Activated T-helper 17 cell treated with anti-CD3 and anti-CD28 coated beads, Interleukin-2, amount 50 U/mL, for 72 hours (primary cell): Measurements from ENCODE around the gene KCNQ2. TPM values are rescaled to one million over a fixed set of nuclear protein-coding genes. Genes with fewer than 3 reads are reported as not detected.

Experiments
- ATAC-seq: fragments of 150-1000 bp; cut with Tn5 transposase; replicated peaks from 2 replicates; pipeline ENCODE4 v1.10.0; 2021; ENCODE audit warnings: mild to moderate bottlenecking, moderate library complexity
- H3K27ac Mint-ChIP-seq: one replicate; pipeline ENCODE4 v1.8.0; 2022; ENCODE audit warnings: mixed read lengths
- H3K27me3 Mint-ChIP-seq: one replicate; pipeline ENCODE4 v1.8.0; 2022; ENCODE audit warnings: mixed read lengths
- H3K36me3 Mint-ChIP-seq: one replicate; pipeline ENCODE4 v1.8.0; 2022; ENCODE audit warnings: low read depth, mild to moderate bottlenecking, mixed read lengths
- H3K4me1 Mint-ChIP-seq: one replicate; pipeline ENCODE4 v1.8.0; 2022; ENCODE audit warnings: mixed read lengths
- H3K4me3 Mint-ChIP-seq: one replicate; pipeline ENCODE4 v1.8.0; 2022; ENCODE audit warnings: mild to moderate bottlenecking, mixed read lengths
- H3K9me3 Mint-ChIP-seq: one replicate; pipeline ENCODE4 v1.8.0; 2022; ENCODE audit warnings: mixed read lengths
- total RNA-seq, 2 donors: library from RNA; stranded (reverse); gene quantifications; one replicate each; pipeline ENCODE4 v1.2.3, GENCODE V29; 2022

The KCNQ2 gene
- total RNA-seq, 2 donors from 2014 or later = 0.66 TPM; not detected in 1

- no peaks in the 10 kb centered on the region for H3K4me1 Mint-ChIP-seq
- peaks cover 7% of the 10 kb centered on the region for H3K27me3 Mint-ChIP-seq
- no peak overlapping the region for H3K27ac Mint-ChIP-seq
- H3K9me3 Mint-ChIP-seq = no peaks in the 10 kb centered on the region
- H3K36me3 Mint-ChIP-seq = no peaks in the 10 kb centered on the region
- H3K4me3 Mint-ChIP-seq = no peak overlapping the region
- no peak for ATAC-seq
Observed at GRCh38 chr20:63413323-63413722, 59.1 kb downstream of the KCNQ2 start.

- H3K9me3 Mint-ChIP-seq = no peaks in the 10 kb centered on the region
- no peak for ATAC-seq
- H3K36me3 Mint-ChIP-seq = no peaks in the 10 kb centered on the region
- peaks cover 7% of the 10 kb centered on the region for H3K27me3 Mint-ChIP-seq
- no peaks in the 10 kb centered on the region for H3K4me1 Mint-ChIP-seq
- no peak overlapping the region for H3K27ac Mint-ChIP-seq
- H3K4me3 Mint-ChIP-seq = no peak overlapping the region
Observed at GRCh38 chr20:63412889-63413288, 59.6 kb downstream of the KCNQ2 start.

GRCh38 chr20:63411898-63412631 lies 60.4 kb downstream of the KCNQ2 start:
- H3K27me3 Mint-ChIP-seq = peaks cover 7% of the 10 kb centered on the region

DNA sequence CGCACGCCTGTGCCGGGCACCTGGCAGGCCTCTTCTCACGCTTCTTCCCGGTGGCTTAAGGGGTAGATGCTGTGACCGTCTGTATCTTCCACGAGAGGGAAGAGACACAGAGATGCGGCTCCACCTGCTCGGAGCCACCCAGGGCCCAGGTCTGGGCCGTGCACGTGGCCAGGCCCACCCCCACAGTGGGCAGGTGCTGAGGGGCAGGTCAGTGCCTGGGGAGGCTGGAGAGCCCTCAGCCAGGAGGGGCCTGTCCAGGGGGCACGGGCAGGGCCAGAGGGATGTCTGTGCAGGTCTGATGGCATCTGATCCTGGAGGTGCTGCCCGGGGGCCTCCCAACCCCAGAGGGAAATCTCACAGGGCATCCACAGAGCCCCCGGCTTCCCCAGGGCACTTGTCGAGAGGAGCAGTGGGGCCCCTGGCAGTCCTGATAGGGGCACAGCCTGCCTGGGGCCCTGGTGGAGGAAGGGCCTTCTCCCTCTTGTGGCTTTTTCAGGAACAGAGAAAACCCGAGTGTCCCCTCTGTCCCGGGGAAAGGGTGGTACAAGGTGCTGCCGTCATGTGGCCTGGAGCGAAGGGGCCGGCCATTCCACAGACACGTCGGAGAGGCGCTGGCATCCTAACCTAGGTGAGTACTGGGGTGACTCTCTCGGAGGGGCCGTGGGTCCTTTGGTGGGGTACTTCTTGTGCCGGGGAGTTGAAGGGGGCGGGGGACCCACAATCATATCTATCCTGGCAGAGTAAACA lies 61.1 kb downstream of the KCNQ2 start:
- H3K4me3 Mint-ChIP-seq = no peak overlapping the region
- H3K4me1 Mint-ChIP-seq = no peaks in the 10 kb centered on the region
- H3K36me3 Mint-ChIP-seq = no peaks in the 10 kb centered on the region
- H3K9me3 Mint-ChIP-seq = no peaks in the 10 kb centered on the region
- H3K27me3 Mint-ChIP-seq = peaks cover 7% of the 10 kb centered on the region
- no peak for ATAC-seq
- H3K27ac Mint-ChIP-seq = no peak overlapping the region

More at GRCh38 chr20:63411898-63412631, 60.4 kb downstream of the KCNQ2 start:
- Mint-ChIP-seq H3K36me3 (no peaks in the 10 kb centered on the region), H3K9me3 (no peaks in the 10 kb centered on the region), H3K27ac (no peak overlapping the region), H3K4me3 (no peak overlapping the region), H3K4me1 (no peaks in the 10 kb centered on the region)
- no peak for ATAC-seq

- Mint-ChIP-seq H3K27me3 (peaks cover 7% of the 10 kb centered on the region), H3K27ac (no peak overlapping the region), H3K4me3 (no peak overlapping the region), H3K36me3 (no peaks in the 10 kb centered on the region), H3K9me3 (no peaks in the 10 kb centered on the region), H3K4me1 (no peaks in the 10 kb centered on the region)
- ATAC-seq = no peak
Observed at GRCh38 chr20:63409834-63410435, 62.5 kb downstream of the KCNQ2 start.

DNA sequence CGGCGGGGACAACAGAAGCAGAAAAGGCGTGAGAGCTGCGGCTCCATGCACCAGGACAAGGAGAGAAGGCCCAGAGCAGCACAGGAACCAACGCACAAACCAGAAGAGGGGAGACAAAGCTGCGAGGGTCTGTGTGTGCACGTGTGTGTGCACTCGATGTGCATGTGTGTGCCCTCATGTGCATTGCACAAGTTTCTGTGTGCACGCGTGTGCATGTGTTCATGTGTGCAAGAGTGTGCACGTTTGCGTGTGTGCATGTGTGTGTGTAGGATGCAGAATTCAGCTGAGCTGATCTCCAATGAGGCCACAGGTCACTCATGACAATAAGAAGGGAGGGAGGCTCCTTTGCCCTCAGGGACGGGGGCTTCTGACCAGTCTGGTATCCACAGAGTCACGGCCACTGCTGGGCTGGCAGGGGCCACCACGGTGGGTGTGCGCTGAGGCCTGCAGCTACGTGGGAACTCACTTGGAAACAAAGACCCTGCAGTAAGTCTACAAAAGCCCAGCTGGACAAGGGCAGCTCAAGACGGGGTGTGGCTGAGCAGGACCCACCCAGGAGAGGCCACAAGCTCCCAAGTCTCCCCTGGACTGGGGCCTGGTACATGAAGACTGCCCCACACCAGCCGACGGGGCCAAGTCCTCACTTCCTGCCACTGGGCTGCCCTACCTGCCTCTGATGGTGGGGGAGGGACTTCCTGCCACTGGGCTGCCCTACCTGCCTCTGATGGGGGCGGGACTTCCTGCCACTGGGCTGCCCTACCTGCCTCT lies 63.2 kb downstream of the KCNQ2 start:
- H3K27me3 Mint-ChIP-seq = peaks cover 7% of the 10 kb centered on the region
- H3K9me3 Mint-ChIP-seq = no peaks in the 10 kb centered on the region
- no peak for ATAC-seq
- H3K4me3 Mint-ChIP-seq = no peak overlapping the region
- no peak overlapping the region for H3K27ac Mint-ChIP-seq
- no peaks in the 10 kb centered on the region for H3K4me1 Mint-ChIP-seq
- H3K36me3 Mint-ChIP-seq = no peaks in the 10 kb centered on the region

GRCh38 chr20:63408684-63409046 lies 63.8 kb downstream of the KCNQ2 start:
- no peaks in the 10 kb centered on the region for H3K9me3 Mint-ChIP-seq
- H3K4me1 Mint-ChIP-seq = no peaks in the 10 kb centered on the region
- no peaks in the 10 kb centered on the region for H3K36me3 Mint-ChIP-seq
- peaks cover 7% of the 10 kb centered on the region for H3K27me3 Mint-ChIP-seq
- no peak overlapping the region for H3K4me3 Mint-ChIP-seq
- ATAC-seq = no peak
- H3K27ac Mint-ChIP-seq = no peak overlapping the region

- H3K27me3 Mint-ChIP-seq = peaks cover 7% of the 10 kb centered on the region
- no peak for ATAC-seq
- H3K36me3 Mint-ChIP-seq = no peaks in the 10 kb centered on the region
- no peak overlapping the region for H3K27ac Mint-ChIP-seq
- no peaks in the 10 kb centered on the region for H3K9me3 Mint-ChIP-seq
- no peak overlapping the region for H3K4me3 Mint-ChIP-seq
- H3K4me1 Mint-ChIP-seq = no peaks in the 10 kb centered on the region
Observed at GRCh38 chr20:63407928-63408683, 64.3 kb downstream of the KCNQ2 start.

GRCh38 chr20:63406617-63407245 lies 65.7 kb downstream of the KCNQ2 start:
- no peak for ATAC-seq
- H3K36me3 Mint-ChIP-seq = no peaks in the 10 kb centered on the region
- no peak overlapping the region for H3K27ac Mint-ChIP-seq
- H3K27me3 Mint-ChIP-seq = no peaks in the 10 kb centered on the region
- H3K4me1 Mint-ChIP-seq = no peaks in the 10 kb centered on the region
- H3K9me3 Mint-ChIP-seq = no peaks in the 10 kb centered on the region
- H3K4me3 Mint-ChIP-seq = no peak overlapping the region

GRCh38 chr20:63406011-63406410 lies 66.4 kb downstream of the KCNQ2 start:
- no peak for ATAC-seq
- H3K27ac Mint-ChIP-seq = no peak overlapping the region
- H3K4me1 Mint-ChIP-seq = no peaks in the 10 kb centered on the region
- no peaks in the 10 kb centered on the region for H3K27me3 Mint-ChIP-seq
- H3K36me3 Mint-ChIP-seq = no peaks in the 10 kb centered on the region
- no peaks in the 10 kb centered on the region for H3K9me3 Mint-ChIP-seq
- H3K4me3 Mint-ChIP-seq = no peak overlapping the region

- no peaks in the 10 kb centered on the region for H3K4me1 Mint-ChIP-seq
- ATAC-seq = no peak
- H3K4me3 Mint-ChIP-seq = no peak overlapping the region
- no peaks in the 10 kb centered on the region for H3K9me3 Mint-ChIP-seq
- H3K27me3 Mint-ChIP-seq = no peaks in the 10 kb centered on the region
- no peaks in the 10 kb centered on the region for H3K36me3 Mint-ChIP-seq
- no peak overlapping the region for H3K27ac Mint-ChIP-seq
Observed at GRCh38 chr20:63405102-63405730, 67.2 kb downstream of the KCNQ2 start.

- no peaks in the 10 kb centered on the region for H3K4me1 Mint-ChIP-seq
- no peaks in the 10 kb centered on the region for H3K9me3 Mint-ChIP-seq
- no peaks in the 10 kb centered on the region for H3K27me3 Mint-ChIP-seq
- no peaks in the 10 kb centered on the region for H3K36me3 Mint-ChIP-seq
- ATAC-seq = no peak
- no peak overlapping the region for H3K4me3 Mint-ChIP-seq
- no peak overlapping the region for H3K27ac Mint-ChIP-seq
Observed at GRCh38 chr20:63404129-63405085, 68.0 kb downstream of the KCNQ2 start.
